Keratinocyte (primary cell): Measurements from ENCODE around the gene FBXL13.

Experiments
- CTCF ChIP-seq, 3 experiments: IDR thresholded peaks in 1 of 3; conservative IDR thresholded peaks in 1 of 3; optimal IDR thresholded peaks in 1 of 3; 2 replicates in 2 of 3; 3 replicates in 1 of 3; pipeline versions ENCODE3 to v1.5.1; 2011; ENCODE audit warnings: low read length in 3 of 3, mild to moderate bottlenecking in 3 of 3, moderate library complexity in 2 of 3, control low read depth in 1 of 3, inconsistent platforms in 1 of 3; ENCODE audit not compliant: insufficient read depth in 2 of 3; ENCODE audit errors: extremely low read depth in 1 of 3
- EZH2 ChIP-seq: IDR thresholded peaks from one replicate; pipeline ENCODE4 v1.6.1; 2012; ENCODE audit warnings: inconsistent platforms, mild to moderate bottlenecking, low read length, moderate library complexity

GRCh38 chr7:102992509-102992937, 82.1 kb downstream of the FBXL13 start:
- TF ChIP-seq CTCF (optimal IDR thresholded peaks at IDR 0.05 in 1 of 3, IDR thresholded peaks at IDR 0.05 in 1 of 3, conservative IDR thresholded peaks at IDR 0.05 in 1 of 3; ENCODE audit: extremely low read depth in 1 of 3, insufficient read depth in 2 of 3, low read length in 3 of 3) (no peak), EZH2 (no peak)
